Body of pancreas (tissue), 4 donors: ENCODE measurements around the gene CHTF8.

Source experiments
- CTCF ChIP-seq, 7 experiments: fragments of 450-650 bp in 4 of 7; fragments of 200-600 bp in 3 of 7; sonication (generic) in 3 of 7; IDR thresholded peaks; one replicate each; pipeline ENCODE4 v1.5.1; 2016 to 2019; ENCODE audit warnings: antibody characterized with exemption in 7 of 7
- POLR2A ChIP-seq, 3 donors: fragments of 450-650 bp; IDR thresholded peaks; one replicate each; pipeline ENCODE4 v1.6.1; 2016; ENCODE audit warnings: antibody characterized with exemption in 3 of 3, mild to moderate bottlenecking in 2 of 3

- no peak for TF ChIP-seq CTCF (IDR thresholded peaks at IDR 0.05)
- no peak for TF ChIP-seq POLR2A (IDR thresholded peaks at IDR 0.05)
Measured at GRCh38 chr16:69179328-69180010, 47.1 kb upstream of the CHTF8 start.
